Lower lobe of right lung (tissue), 2 donors: Measurements from ENCODE around the gene FHAD1. TPM values are rescaled to one million over a fixed set of nuclear protein-coding genes. Genes with fewer than 3 reads are reported as not detected.

Experiments used
- ATAC-seq, 2 donors: fragments of 200-7000 bp; cut with Tn5 transposase; one replicate each; pipeline ENCODE4 v1.9.1; 2020 to 2022; ENCODE audit warnings: mild to moderate bottlenecking in 2 of 2, moderate library complexity in 2 of 2
- DNase-seq: peaks from one replicate; pipeline ENCODE4 v3.0.0-alpha.2; 2020
- H3K27ac ChIP-seq: fragments of 200-600 bp; one replicate; pipeline ENCODE4 v1.8.0; 2022
- H3K27me3 ChIP-seq: fragments of 200-600 bp; one replicate; pipeline ENCODE4 v1.8.0; 2022; ENCODE audit warnings: low read depth
- H3K36me3 ChIP-seq: fragments of 200-600 bp; one replicate; pipeline ENCODE4 v1.8.0; 2022; ENCODE audit warnings: mild to moderate bottlenecking
- H3K4me1 ChIP-seq: fragments of 200-600 bp; one replicate; pipeline ENCODE4 v1.8.0; 2022
- H3K4me3 ChIP-seq: fragments of 200-600 bp; one replicate; pipeline ENCODE4 v1.8.0; 2022; ENCODE audit warnings: mild to moderate bottlenecking
- H3K9me3 ChIP-seq: fragments of 200-600 bp; one replicate; pipeline ENCODE4 v1.8.0; 2022
- intact Hi-C: fragments of 100-400 bp; cut with DNase I; formaldehyde crosslinking; loops from one replicate; pipeline ENCODE4 v1.11.0; 2022
- total RNA-seq: library from RNA; stranded (reverse); fragmentation: NEBNext Ultra II Directional; extraction: Animal tissue kit (Norgen Biotek cat#: 25700); gene quantifications from one replicate; pipeline ENCODE4 v1.2.1, GENCODE V29; 2021
- TF ChIP-seq, protein P1 (sequence below): fragments of 200-600 bp; IDR thresholded peaks from one replicate; pipeline ENCODE4 v1.8.0; 2022; ENCODE audit warnings: antibody characterized with exemption, mild to moderate bottlenecking
- donor health status: DM: no; HTN: yes; CAD: no; lungs with severe emphysema.

Gene FHAD1
- total RNA-seq, 1 donor from 2014 or later, result 14.3 TPM

DNA sequence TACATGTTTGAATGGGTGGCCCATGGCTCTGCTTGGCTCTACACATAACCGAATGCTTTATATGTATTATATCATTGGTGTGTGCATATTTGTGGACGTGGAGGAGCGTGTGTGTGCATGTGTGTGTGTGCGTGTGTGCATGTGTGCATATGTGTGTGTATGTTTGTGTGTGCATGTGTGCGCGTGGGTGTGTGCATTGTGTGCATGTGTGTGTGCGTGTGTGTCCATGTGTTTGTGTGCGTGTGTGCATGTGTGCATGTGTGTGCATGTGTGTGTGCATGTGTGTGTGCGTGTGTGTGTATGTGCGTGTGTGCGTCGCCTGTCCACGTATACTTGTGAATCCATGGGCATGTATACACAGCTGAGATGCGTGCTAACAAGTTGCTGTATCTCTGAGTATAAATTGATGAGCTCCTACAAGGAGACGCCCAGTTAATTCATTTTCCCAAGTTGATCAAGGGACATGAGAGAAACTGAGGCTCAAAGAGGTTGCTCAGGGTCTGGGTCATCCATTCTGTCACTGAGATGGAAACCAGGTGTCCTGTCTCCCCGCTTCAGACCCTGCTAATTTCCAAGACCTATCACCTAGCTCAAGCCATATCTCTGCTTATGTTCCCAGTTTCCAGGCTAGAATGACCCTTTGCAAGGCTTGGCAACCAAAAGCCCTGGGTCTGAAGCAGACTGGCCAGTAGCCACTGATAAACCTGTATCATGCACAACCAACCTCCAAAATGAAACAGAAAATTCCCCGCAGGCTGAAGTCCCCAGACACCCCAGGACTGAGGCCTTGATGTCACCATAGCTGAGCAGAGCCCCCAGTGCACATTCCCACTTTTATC, 188.4 kb downstream of the FHAD1 start:
- no peak overlapping the region for H3K4me3 ChIP-seq
- TF ChIP-seq, protein P1, sequence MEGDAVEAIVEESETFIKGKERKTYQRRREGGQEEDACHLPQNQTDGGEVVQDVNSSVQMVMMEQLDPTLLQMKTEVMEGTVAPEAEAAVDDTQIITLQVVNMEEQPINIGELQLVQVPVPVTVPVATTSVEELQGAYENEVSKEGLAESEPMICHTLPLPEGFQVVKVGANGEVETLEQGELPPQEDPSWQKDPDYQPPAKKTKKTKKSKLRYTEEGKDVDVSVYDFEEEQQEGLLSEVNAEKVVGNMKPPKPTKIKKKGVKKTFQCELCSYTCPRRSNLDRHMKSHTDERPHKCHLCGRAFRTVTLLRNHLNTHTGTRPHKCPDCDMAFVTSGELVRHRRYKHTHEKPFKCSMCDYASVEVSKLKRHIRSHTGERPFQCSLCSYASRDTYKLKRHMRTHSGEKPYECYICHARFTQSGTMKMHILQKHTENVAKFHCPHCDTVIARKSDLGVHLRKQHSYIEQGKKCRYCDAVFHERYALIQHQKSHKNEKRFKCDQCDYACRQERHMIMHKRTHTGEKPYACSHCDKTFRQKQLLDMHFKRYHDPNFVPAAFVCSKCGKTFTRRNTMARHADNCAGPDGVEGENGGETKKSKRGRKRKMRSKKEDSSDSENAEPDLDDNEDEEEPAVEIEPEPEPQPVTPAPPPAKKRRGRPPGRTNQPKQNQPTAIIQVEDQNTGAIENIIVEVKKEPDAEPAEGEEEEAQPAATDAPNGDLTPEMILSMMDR, result no peak
- ATAC-seq (no peak), DNase-seq (no peak)
- H3K9me3 ChIP-seq, result no peaks in the 10 kb centered on the region
- H3K27me3 ChIP-seq, result no peaks in the 10 kb centered on the region
- H3K27ac ChIP-seq, result no peak overlapping the region
- intact Hi-C loops, result no loop called here
- peaks cover 9% of the 10 kb centered on the region for H3K36me3 ChIP-seq
- peaks cover 5% of the 10 kb centered on the region for H3K4me1 ChIP-seq

DNA sequence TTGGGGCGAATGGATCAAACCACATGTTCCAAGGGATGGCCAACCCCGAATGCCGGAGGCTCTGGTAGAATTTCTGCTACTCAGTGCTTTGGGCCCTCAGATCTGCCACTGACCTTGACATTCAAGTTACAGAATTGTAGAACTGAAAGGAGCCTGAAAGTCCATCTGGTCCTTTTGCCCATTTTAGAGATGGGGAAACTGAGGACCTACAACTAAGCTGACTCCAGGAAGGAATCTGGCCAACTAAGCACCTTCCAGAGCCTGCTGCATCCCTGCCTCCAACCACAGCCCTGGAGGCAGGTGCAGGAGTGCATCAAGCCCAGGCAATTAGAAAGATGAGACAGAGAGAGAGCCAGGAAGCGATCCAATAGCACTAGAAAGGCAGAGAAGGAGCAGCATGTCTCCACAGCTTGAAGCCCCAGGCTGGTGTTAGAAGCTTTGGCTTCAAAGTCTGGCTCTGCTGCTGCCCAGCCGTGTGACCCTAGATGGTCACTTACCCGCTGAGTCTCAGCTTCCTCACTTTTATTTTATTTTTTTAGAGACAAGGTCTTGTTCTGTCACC, 189.9 kb downstream of the FHAD1 start:
- ATAC-seq, result no peak
- no peak for DNase-seq
- no peaks in the 10 kb centered on the region for H3K27me3 ChIP-seq
- no peaks in the 10 kb centered on the region for H3K36me3 ChIP-seq
- H3K4me3 ChIP-seq, result no peak overlapping the region
- intact Hi-C loops, result no loop called here
- peaks cover 5% of the 10 kb centered on the region for H3K4me1 ChIP-seq
- H3K9me3 ChIP-seq, result no peaks in the 10 kb centered on the region
- TF ChIP-seq, protein P1, result no peak
- H3K27ac ChIP-seq, result no peak overlapping the region

DNA sequence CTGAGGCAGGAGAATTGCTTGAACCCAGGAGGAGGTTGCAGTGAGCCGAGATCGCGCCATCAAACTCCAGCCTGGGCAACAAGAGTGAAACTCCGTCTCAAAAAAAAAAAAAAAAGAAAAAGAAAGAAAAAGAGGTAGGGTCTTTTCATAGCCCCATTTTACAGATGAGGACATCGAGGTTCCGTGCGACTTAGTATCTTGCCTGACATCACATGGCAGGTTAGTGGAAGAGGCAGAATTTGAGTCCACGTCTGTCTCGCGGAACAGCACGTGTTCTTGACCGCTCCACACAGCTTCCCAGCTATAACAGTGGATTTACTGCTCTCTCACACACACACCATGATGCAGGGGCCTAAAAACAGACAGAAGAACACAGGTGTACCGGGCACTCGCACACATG, 192.3 kb downstream of the FHAD1 start:
- intact Hi-C loops, result no loop called here

DNA sequence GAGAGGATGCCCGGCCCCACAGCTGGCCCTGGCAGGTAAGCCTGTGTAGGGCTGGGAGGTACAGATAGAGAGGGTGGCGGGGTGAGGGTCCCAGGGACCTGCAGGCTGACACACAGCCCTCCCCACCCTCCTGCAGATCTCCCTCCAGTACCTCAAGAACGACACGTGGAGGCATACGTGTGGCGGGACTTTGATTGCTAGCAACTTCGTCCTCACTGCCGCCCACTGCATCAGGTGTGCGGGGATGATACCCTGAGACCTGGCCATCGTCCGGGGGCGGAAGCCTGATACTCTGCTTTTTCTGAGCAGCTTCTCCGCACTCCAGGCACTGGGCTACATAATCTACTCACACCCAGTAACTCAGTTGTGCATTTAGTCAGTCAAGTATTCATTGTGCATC, 193.3 kb downstream of the FHAD1 start:
- TF ChIP-seq, protein P1, result no peak
- no peaks in the 10 kb centered on the region for H3K9me3 ChIP-seq
- intact Hi-C loops, result no loop called here
- no peaks in the 10 kb centered on the region for H3K36me3 ChIP-seq
- H3K4me1 ChIP-seq, result no peaks in the 10 kb centered on the region
- H3K27ac ChIP-seq, result no peak overlapping the region
- DNase-seq, result no peak
- ATAC-seq, result no peak
- H3K27me3 ChIP-seq, result no peaks in the 10 kb centered on the region
- no peak overlapping the region for H3K4me3 ChIP-seq

More for the DNA sequence above, 192.3 kb downstream of the FHAD1 start:
- Histone ChIP-seq H3K9me3 (no peaks in the 10 kb centered on the region), H3K36me3 (no peaks in the 10 kb centered on the region), H3K4me3 (no peak overlapping the region), H3K27me3 (no peaks in the 10 kb centered on the region), H3K27ac (no peak overlapping the region), H3K4me1 (peaks cover 5% of the 10 kb centered on the region)
- ATAC-seq, result no peak
- DNase-seq, result no peak
- TF ChIP-seq, protein P1, result no peak

DNA sequence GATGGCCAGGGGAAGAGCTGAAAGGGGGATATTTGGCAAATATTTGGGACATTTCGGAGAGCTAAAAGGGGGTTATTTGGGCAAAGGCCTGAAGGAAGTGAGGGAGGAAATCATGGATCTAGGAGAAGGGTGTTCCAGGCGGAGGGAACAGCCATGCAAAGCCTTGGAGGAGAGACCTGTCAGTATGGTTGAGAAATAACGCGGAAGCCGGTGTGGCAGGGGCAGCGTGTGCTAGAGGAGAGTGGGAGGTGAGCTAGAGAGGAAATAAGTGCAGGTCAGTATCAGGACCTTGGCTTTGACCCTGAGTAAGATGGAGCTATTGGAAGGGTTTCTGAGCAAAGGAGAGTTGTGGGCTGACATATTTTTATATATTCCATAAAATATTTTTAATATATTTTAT, 194.2 kb downstream of the FHAD1 start:
- Histone ChIP-seq H3K36me3 (no peaks in the 10 kb centered on the region), H3K27me3 (no peaks in the 10 kb centered on the region), H3K9me3 (no peaks in the 10 kb centered on the region), H3K4me3 (no peak overlapping the region), H3K4me1 (no peaks in the 10 kb centered on the region), H3K27ac (no peak overlapping the region)
- intact Hi-C loops, result no loop called here
- DNase-seq, result no peak
- no peak for ATAC-seq
- TF ChIP-seq, protein P1, result no peak
